T-helper 2 cell treated with Interferon-gamma antibody and Interleukin-4, amounts not matched to agents 100 ng/mL and 5 ng/mL, for 36 hours (primary cell): ENCODE results near the gene SLITRK6. TPM values are rescaled to one million over a fixed set of nuclear protein-coding genes. Genes with fewer than 3 reads are reported as not detected.
"Not testable (repeated sequence)": the region's sequence is repeated elsewhere in the genome, so short reads cannot be mapped to it uniquely, and the experiment has no call there.

Source experiments
- intact Hi-C: fragments of 100-400 bp; cut with micrococcal nuclease; formaldehyde crosslinking; loops from one replicate; pipeline ENCODE4 v1.15.1; 2023
- total RNA-seq: library from RNA; stranded (reverse); gene quantifications from 2 replicates; pipeline ENCODE4 v1.2.3, GENCODE V29; 2022

The SLITRK6 gene
- not detected in 2 replicates for total RNA-seq

GRCh38 chr13:85799097-85799582, at the start of gene SLITRK6:
Gene SLITRK6 (minus strand): TSS chr13:85799419. CDS start chr13:85796508, 2,911 bp downstream.
- intact Hi-C loops, result no loop called here

- intact Hi-C loops, result no loop called here
These were observed 47.8 kb upstream of the SLITRK6 start for GRCh38 chr13:85847012-85847411.

- intact Hi-C loops, result no loop called here
These were observed 42.2 kb upstream of the SLITRK6 start for GRCh38 chr13:85841427-85841826.

GRCh38 chr13:85833921-85834320, 34.7 kb upstream of the SLITRK6 start:
- intact Hi-C loops, result no loop called here

- intact Hi-C loops, result no loop called here
These were observed 29.0 kb upstream of the SLITRK6 start for GRCh38 chr13:85828094-85828684.

- intact Hi-C loops, result no loop called here
These were observed 26.2 kb upstream of the SLITRK6 start for GRCh38 chr13:85825454-85825853.

GRCh38 chr13:85823832-85824231, 24.6 kb upstream of the SLITRK6 start:
- intact Hi-C loops, result no loop called here

- intact Hi-C loops, result no loop called here
These were observed 20.3 kb upstream of the SLITRK6 start for GRCh38 chr13:85819513-85819912.

GRCh38 chr13:85816413-85816812, 17.2 kb upstream of the SLITRK6 start:
- intact Hi-C loops, result no loop called here

- intact Hi-C loops, result no loop called here
These were observed 13.1 kb upstream of the SLITRK6 start for GRCh38 chr13:85812282-85812681.

GRCh38 chr13:85808811-85809210, 9.6 kb upstream of the SLITRK6 start:
- intact Hi-C loops, result no loop called here

- intact Hi-C loops, result loop anchor here (1.0 to 2.0 kb wide), 2 partner anchors 888 to 910 kb away; no protein-coding TSS in a partner anchor
These were observed 7.4 kb upstream of the SLITRK6 start for GRCh38 chr13:85806553-85807175.

GRCh38 chr13:85798556-85798955, 663 bp downstream of the SLITRK6 start:
- intact Hi-C loops, result no loop called here

GRCh38 chr13:85797311-85797710, 1.9 kb downstream of the SLITRK6 start:
- intact Hi-C loops, result no loop called here

- intact Hi-C loops, result no loop called here
These were observed 14.0 kb downstream of the SLITRK6 start for GRCh38 chr13:85785205-85785604.

GRCh38 chr13:85772367-85772766, 26.9 kb downstream of the SLITRK6 start:
- intact Hi-C loops, result no loop called here

- intact Hi-C loops, result no loop called here
These were observed 27.4 kb downstream of the SLITRK6 start for GRCh38 chr13:85771856-85772255.

- intact Hi-C loops, result no loop called here
These were observed 30.3 kb downstream of the SLITRK6 start for GRCh38 chr13:85768946-85769345.

GRCh38 chr13:85755123-85755522, 44.1 kb downstream of the SLITRK6 start:
- intact Hi-C loops, result no loop called here

GRCh38 chr13:85743201-85743770, 55.9 kb downstream of the SLITRK6 start:
- intact Hi-C loops, result not testable (repeated sequence)
